SW 1271 (cell line): ENCODE results near the gene TTF2.
"Not testable (repeated sequence)": the region's sequence is repeated elsewhere in the genome, so short reads cannot be mapped to it uniquely, and the experiment has no call there.

Experiments
- DNase-seq, 2 experiments: peaks; one replicate each; lab custom pipeline; 2025; lab: John Stamatoyannopoulos, UW

Gene TTF2

DNA sequence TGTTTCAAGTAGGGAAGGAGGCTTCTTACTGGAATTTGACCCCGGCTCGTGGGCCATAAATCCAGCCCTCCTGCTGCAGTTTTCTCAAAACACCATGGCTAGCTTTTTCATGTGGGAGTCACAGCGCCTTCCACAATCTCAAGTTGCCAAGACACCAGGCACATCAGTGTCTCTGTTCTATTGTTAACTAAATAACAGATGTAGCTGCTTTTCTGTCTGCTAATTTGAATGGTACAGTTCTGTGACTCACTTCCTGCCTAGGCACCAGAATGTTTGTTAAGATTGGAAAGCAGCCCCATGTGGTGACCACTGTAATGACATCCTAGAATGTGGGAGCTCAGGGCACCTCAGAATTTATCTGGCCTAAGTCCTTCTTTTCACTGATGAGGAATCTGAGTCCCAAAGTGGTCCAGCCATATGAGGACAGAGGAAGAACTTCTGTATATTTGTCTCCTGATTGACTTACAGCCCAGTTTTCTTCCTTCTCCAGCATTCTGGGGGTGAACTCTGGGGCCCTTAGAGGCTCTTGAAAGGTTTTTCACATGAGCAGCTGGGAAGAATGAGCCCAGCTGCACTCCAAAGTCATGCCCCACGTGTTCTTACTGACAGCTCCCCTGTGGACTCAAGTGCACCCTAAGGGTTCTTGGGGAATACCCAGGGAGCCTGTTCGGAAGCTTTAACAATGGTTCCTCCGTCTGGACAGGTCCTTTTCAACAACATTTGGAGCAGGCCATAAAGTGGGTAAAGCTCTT, 33.9 kb downstream of the TTF2 start:
- peak in 1 of 2 experiments; percentile 54 for DNase-seq

DNA sequence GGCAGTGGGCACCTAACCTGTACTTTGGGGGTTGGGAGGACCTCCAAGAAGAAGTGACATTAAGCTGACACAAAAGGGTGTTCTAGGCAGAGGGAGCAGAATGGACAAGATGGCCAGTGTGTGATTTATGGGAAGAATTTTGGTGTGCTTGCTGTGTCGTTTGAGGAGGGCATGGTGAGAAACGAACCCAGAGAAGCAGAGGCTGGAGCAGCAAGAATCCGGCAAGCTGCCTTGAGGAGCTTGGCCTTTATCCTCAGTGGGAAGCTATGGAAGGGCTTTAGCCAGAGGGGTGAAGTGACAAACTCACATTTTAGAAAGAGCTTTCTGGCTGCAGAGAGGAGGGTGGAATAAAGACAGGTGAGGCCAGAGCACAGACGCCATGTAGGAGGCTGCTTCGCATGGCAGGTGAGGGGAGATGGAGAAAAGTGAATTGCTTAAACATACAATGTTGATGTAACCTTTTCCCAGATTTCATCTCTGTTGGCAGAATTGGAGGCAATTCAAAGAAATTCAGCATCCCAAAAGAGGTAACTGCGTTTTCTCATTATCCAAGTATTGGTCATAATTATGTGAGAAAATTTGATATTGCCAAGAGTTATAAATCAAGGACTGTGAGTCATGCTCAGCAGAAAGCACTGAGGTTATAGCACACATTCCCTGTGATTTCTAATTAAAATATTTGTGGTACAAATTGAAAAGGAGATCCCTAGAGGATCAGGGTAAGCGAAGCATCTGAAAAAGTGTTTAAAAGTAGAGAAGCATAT, 34.9 kb downstream of the TTF2 start:
- no peak for DNase-seq

DNA sequence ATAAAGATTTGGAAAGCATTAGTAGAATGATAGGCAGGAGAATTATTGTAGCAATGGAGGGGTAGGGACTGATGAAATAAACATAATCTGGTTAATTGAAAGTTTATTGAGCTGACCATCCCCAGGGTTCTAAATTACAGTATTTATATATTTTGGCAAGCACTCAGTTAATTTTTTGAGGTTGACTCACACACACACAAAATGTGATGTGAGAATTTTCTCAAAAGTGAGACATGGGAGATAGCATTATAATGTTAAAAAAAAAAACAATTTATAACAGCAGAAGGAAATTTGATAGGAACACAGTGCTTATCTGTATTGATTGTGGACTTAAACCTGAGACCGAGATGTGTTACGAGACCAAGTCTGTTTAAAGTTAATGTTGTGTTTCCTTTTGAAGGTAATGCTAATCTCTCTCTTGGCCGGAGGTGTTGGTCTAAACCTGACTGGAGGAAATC, 36.9 kb downstream of the TTF2 start:
- DNase-seq: no peak

DNA sequence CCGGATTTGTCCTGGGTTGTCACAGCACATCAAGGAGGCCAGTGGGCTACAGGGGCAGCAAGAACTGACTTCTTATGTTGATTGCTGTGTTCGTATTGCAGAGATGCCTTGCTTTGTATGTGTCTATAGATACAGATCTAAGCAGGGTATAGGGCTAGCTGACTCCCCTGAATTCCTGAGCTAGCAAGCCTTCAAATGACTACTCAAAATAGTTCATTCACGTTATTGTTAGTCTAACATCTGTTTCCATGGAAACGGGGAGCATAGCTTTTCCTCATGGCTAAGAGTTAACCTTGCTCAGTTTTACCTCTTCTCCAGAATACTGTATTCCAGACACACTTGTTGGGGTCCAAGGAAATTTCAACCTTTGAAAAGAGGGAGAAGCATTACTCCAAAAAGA, 37.3 kb downstream of the TTF2 start:
- DNase-seq: no peak

DNA sequence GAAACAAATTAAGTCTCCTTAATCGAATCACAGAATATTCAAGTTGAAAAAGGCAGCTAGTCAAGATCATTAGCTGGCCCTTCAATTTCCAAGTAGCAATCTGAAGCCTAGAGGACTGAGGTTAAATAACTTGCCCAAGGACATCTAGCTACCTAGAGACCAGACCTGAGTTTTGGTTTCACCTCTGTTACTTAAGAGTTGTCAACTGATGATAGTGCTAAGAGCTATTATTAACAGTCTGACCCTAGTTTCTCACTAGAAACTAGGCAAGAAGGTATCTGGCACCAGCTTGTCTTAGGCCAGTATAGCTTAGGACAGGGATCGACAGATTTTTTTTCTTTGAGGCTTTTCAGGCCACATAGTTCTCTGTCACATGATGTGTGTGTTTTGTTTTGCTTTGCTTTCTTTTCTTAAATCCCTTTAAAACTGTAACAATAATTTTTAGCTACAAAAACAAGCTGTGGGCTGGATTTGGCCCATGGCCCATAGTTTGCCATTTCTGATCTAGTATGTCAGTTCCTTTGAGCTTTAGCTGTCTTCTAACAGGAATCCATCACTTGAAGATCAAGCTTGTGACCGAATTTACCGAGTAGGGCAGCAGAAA, 38.3 kb downstream of the TTF2 start:
- no peak for DNase-seq

DNA sequence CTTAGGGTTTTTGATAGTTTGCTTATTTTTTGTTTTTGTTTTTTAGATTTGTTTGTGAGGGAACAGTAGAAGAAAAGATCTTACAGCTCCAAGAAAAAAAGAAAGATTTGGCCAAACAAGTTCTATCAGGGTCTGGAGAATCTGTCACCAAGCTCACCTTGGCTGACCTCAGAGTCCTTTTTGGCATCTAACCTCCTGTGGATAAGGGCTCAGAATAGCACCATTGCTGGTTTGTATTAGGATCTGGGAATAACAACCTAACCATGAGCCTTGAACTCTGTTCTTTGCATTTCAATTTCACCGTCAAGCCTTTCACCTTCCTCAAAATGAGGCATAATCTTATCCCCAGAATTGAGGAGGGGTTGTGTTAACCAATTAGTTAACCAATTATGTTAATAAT, 41.2 kb downstream of the TTF2 start:
- no peak for DNase-seq

DNA sequence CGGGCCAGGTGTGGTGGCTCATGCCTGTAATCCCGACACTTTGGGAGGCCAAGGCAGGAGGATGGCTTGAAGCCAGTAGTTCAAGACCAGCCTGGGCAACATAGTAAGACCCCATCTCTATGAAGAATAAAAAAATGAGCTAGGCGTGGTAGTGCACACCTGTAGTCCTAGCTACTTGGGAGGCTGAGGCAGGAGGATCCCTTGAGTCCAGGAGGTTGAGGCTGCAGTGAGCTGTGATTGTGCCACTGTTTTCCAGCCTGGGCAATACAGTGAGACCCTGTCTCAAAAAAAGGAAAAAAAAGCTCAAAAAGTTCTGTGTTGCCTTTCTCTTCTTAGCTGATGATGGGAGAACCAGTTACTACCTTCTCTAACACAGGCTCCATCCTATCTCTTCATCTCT, 41.7 kb downstream of the TTF2 start:
- DNase-seq: not testable (repeated sequence)

DNA sequence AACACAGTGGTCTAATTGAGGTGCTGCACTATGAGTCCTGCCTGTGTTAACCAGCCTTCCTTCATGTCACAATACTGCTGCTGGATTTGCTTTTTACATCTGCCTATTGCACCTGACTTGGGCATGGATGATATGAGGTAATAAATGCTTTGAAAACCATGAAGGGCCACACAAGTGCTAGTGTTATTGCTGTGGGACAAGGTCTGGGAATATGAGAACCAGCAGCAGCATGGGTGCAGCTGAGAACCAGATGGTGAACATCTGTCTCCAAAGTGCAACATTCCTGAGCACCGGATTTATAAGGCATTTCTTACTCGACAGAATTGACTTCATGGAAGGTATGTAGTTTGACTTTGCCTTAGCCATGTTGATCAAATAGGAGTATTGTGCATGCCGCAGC, 44.9 kb downstream of the TTF2 start:
- no peak for DNase-seq

DNA sequence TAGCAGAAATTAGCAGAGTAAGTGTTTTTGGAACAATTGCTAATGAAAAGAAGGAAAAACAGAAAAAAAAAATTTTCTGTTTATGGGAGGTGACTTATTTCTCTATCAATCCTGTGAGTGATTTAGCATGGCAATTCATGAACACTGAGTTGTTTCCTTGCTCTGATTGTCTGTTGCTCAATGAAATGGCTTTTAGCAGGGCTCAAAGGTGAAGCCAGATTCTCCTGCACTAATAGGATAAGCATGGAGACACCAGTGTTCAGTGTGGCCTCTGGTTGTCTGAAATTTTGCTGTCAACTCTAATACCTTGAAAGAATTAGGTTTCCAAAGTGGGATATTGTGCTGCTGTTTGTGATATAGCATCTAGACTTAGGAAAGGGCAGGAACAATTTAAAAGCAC, 45.6 kb downstream of the TTF2 start:
- no peak for DNase-seq

DNA sequence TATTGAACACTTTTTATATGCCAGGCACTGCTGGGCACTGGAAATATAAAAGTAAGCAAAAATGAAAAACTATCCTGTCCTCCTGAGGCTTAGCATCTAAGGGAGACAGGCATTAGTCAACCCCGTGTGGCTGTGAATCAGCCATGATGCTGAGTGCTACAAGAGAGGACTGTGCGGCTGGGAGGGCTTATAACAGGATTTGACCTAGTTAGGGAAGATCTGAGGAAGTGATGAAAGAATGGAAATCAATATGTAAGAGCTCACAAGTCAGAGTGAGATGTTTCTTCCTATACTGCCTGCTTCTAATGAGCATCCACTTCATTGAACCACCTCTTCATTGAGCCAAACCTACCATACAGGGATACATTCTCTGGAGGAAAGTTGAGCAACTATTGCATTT, 46.4 kb downstream of the TTF2 start:
- no peak for DNase-seq

DNA sequence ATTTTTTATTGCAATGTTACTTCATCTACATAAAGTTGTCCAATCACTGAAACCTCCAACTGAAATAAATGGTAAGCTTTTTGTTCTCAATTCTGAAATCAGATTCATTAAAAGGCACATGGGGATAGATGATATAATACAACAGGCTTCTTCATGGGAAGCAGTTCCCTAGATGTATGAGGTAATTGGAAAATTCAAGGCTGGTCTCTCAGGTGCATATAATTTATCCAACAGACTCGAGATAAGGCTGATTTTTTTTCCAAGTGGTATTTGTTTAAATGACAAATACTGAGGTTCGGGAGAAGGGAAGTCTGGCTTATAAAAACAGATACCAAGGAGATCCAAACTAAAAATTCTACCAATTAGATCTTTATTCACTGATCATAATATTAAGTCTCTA, 47.2 kb downstream of the TTF2 start:
- DNase-seq: no peak

DNA sequence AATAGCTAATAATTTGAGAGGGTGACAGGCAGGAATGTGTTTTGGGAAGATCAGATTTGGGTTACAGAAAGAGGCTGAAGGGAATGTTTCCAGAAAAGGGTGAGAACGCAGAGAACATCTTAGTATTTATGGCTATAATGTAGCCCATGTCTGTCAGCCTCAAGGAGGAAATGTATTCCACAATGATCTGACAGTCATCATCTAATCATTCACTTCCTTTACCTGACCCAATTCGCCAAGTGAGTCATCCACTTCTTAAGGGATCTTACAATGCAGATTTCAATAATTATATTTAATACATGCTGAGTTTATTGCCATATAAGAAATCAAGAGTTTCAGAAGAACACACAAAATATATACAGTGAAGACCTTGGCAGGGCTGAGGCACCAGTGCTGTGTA, 50.6 kb downstream of the TTF2 start:
- peak; percentile 7 to 13 for DNase-seq

DNA sequence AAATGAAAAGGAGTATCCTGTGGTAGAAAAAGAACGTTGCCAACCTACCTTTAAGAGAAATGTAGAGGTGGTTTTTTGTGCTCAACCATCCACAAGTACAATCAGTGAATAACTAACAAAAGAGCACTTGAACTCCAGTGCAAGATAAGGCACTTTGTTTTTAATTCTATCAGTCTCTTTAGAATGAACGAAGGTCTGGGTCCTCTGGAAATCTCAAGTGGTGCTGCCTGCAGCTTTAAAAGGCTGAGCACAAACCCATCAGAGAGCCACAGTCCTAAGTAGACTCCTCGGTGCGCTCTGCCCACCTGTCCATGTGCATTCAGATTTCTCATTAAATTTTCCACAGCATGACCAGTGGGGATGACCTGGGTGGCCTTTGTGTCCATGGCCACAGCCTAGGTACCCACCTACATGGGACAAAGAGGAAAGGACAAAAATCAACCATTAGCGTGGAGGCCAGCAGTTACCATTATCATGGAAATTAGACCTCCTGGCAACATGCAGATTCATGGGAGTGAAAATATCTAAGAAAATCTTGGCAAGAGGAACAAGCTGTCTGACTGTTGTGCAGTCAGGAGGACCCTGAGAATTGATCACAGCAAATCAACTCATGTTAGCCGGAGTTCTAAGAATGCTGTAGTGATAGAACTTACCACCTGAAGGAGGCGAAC, 52.1 kb downstream of the TTF2 start:
- DNase-seq: no peak

DNA sequence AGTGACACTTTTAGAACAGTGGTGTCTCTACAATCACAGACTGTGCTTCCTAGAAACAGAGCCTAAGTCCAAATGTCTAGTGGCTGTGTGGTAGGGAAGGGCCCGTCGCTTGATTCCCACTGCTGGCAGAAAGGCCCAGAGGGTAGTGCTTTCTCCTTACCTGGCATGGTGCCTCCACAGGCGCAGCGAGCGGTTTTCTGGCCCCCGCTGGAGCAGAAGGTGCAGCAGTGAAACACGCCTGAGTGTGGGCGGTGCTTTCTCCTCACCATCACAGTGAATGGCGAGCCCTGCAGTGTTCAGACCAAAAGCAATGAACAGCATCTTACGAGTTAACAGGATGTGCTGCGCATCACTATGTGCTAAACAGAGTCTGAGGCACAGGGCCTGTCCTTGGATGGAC, 53.1 kb downstream of the TTF2 start:
- no peak for DNase-seq

DNA sequence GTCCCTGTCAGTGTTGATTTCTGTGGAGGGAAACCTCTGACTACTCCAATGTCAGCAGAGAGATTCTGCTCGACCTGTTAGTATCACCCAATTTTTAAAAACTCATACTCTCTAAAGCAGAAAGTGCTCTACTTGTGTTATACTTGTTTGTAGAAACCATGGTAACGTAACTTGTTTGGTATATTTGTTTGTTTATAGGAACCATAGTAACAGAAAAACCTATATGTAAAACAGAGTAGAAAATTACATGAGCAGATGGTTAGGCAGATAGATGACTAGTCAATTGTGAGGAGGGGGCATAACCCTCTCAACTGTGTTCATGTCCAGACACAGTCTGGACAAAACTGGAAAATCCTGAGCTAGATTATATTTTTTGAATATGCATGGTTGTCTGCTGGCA, 54.8 kb downstream of the TTF2 start:
- no peak for DNase-seq

DNA sequence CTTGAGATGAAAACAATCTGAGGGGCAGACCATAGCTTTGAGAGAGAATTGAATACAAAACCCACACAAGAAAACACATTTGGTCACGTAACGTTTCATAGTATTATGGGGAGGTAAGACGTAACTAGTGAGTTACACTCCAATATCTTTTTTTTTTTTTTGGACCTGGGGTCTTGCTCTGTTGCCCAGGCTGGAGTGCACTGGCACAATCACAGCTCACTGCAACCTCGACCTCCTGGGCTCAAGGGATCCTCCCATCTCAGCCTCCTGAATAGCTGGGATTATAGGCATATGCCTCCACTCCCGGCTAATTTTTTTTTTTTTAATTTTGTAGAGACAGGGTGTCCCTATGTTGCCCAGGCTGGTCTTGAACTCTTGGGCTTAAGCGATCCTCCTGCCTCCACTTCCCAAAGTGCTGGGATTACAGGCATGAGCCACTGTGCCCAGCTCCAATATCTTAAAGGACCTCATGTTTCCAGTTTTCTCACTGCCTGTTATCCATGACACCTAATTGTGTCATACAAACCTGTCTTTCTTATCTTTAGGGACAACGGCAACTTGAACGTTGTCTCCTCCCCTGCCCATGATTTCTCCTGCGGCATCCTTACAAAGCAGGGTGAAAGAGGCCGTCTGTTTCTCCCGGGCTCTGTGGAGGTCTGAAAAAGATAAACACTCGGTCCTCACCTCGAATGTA, 56.1 kb downstream of the TTF2 start:
- no peak for DNase-seq

DNA sequence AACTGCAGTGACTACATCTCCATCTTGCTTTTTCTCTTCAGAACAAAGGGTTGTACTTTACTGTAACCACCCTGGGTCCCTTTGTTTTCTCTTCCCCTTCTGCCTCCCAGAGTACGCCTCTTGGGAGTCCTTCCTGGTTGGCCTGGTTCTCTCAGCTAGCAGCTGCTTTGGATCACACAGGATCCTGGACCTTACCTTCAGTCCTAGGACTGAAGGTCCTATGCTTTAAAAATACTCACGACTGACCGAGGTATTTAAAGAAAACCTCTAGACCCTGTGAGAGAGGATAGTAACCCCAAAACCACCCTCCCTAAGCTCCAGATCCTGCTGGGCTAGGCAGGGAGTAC, 56.6 kb downstream of the TTF2 start:
- no peak for DNase-seq

DNA sequence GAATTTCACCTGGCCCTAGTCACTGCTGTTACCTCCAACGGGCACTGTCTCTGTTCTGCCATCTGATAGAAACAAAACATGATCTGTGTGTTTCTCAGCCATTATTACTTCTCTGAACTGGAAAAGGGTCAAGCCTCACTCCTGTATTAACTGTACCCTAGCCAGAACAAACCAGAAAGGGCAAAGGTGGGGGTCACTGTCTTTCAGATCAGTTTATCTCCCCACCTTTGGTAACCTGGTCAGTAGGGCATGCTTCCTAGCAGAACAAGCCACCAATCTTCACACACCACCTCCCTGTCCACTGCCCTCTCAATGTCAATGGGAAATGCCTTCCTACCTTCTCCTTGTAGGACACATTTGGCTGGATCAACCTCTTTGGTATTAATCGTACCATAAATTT, 57.6 kb downstream of the TTF2 start:
- DNase-seq: no peak

DNA sequence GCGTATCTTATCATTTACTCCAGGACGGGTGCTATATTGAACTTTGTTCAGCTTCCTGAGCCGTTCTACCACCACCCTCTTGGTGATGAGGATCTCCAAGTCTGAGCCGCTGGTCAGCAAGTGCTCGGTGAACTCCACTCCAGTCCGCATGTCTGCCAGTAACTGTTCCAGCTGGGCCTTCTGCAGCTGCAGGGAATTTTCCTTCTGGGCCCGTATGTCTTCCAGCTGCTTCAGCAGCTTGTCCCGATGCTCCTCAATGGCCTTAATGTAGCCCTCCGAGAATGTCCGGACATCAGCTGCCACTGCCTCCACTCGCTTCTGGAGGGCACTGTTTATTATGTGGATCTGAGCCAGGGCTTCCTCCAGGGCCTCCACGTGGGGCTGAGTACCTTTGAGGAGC, 58.0 kb downstream of the TTF2 start:
- no peak for DNase-seq

DNA sequence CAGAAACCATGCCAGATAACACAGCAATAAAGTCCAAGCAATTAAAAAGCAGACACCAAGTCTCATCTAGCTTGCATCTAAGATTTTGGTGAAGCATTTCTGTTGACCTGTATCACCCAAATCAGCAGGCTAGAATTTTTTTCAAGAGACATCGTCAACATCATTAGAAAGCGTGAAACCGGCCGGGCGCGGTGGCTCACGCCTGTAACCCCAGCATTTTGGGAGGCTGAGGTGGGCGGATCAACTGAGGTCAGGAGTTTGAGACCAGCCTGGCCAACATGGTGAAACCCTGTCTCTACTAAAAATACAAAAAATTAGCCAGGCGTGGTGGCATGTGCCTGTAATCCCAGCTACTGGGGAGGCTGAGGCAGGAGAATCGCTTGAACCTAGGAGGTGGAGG, 59.0 kb downstream of the TTF2 start:
- DNase-seq: not testable (repeated sequence)

DNA sequence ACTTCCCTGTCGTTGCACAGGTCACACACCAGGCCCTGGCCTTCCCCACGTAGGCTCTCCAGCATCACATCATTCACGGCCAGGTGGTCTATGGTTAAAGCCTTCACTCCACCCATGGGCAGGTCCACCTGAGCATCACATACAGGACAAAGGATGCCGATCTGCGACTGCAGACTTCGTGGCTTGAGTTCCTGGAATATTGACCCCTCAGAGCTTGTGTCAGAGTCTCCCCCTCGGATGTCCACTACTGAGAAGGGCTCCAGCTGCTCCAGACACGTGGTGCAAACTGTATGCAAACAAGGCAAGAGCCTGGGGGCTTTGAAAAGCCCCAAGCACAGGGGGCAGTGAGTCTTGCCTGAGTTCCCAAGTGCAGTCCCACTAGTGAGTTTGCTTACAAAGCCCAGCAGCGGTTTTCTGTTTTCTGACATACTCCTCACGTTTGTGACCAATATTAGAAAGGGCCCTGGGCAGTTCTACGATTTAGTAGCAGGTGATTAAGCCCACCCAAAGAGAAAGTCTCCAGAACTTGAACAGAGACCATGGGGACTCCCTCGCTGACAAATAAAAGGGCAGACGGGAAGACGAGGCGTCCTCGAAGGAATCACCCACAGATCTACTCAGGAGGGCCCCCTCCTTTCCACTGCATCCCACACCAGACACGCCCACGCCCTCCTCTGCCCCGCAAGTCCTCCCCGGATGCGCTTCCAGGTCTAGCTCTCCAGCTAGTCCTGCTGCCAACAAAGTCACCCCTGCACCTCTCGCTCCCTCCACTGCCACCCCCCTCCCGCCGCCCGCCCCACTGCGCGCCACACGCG, 60.9 kb downstream of the TTF2 start:
- peak; percentile 5 to 53 for DNase-seq
